ENCODE measurements around the gene OSBPL5.

Gene OSBPL5

GRCh38 chr11:3107608-3108182, 57.4 kb downstream of the OSBPL5 start:
- TF ChIP-seq OSR2 (tag by site-specific recombination; IDR thresholded peaks at IDR 0.05) = no peak
- no peak for TF ChIP-seq ZNF223 (tag by site-specific recombination; IDR thresholded peaks at IDR 0.05)
- no peak for TF ChIP-seq KLF16 (tag by site-specific recombination; IDR thresholded peaks at IDR 0.05)
- TF ChIP-seq ZNF555 (tag by site-specific recombination; conservative IDR thresholded peaks at IDR 0.05) = no peak
- no peak for TF ChIP-seq ZNF629 (tag by site-specific recombination; IDR thresholded peaks at IDR 0.05)
- no peak for TF ChIP-seq ZNF623 (tag by site-specific recombination; IDR thresholded peaks at IDR 0.05)
- no peak for TF ChIP-seq ZNF549 (tag by site-specific recombination; IDR thresholded peaks at IDR 0.05)
- TF ChIP-seq ZNF2 (tag by site-specific recombination; IDR thresholded peaks at IDR 0.05) = no peak
- no peak for TF ChIP-seq ZNF561 (tag by site-specific recombination; IDR thresholded peaks at IDR 0.05; ENCODE audit: borderline replicate concordance)
- TF ChIP-seq ZNF211 (tag by site-specific recombination; IDR thresholded peaks at IDR 0.05; ENCODE audit: low read depth) = no peak
- no peak for TF ChIP-seq ZNF174 (tag by site-specific recombination; IDR thresholded peaks at IDR 0.05)
- TF ChIP-seq ZBTB6 (tag by site-specific recombination; IDR thresholded peaks at IDR 0.05) = no peak
- POLR2A ChIA-PET = no interaction called here
- CTCF ChIA-PET = interaction anchor here (1.2 kb wide), 1 partner anchor 16 kb away, joined by 3 read pairs; no protein-coding TSS in a partner anchor

GRCh38 chr11:3106736-3107524, 58.2 kb downstream of the OSBPL5 start:
- ChIA-PET POLR2A (no interaction called here), CTCF (interaction anchor here (1.2 kb wide), 1 partner anchor 15 kb away, joined by 3 read pairs; no protein-coding TSS in a partner anchor)
- no peaks in the 10 kb centered on the region for H3K9me3 ChIP-seq (ENCODE audit: control insufficient read depth, insufficient read depth, low read depth, low read length)
- TF ChIP-seq ZNF555 (tag by site-specific recombination; conservative IDR thresholded peaks at IDR 0.05) (no peak), ZNF37A (tag by site-specific recombination; IDR thresholded peaks at IDR 0.05) (no peak), ZNF132 (tag by site-specific recombination; IDR thresholded peaks at IDR 0.05; ENCODE audit: borderline replicate concordance) (no peak), EGR2 (tag by site-specific recombination; IDR thresholded peaks at IDR 0.05; ENCODE audit: low read depth) (no peak), ZEB2 (tag by site-specific recombination; IDR thresholded peaks at IDR 0.05) (no peak), GLIS2 (tag by site-specific recombination; IDR thresholded peaks at IDR 0.05) (no peak), ZNF596 (tag by site-specific recombination; IDR thresholded peaks at IDR 0.05) (no peak), GLI2 (tag by site-specific recombination; IDR thresholded peaks at IDR 0.05; ENCODE audit: borderline replicate concordance, low read depth) (no peak), ZNF580 (tag by site-specific recombination; IDR thresholded peaks at IDR 0.05) (no peak), ZNF133 (tag by site-specific recombination; IDR thresholded peaks at IDR 0.05) (no peak), KLF7 (tag by site-specific recombination; IDR thresholded peaks at IDR 0.05; ENCODE audit: borderline replicate concordance) (no peak), ZNF366 (tag by site-specific recombination; conservative IDR thresholded peaks at IDR 0.05) (no peak), ZNF645 (tag by site-specific recombination; IDR thresholded peaks at IDR 0.05) (no peak), ZNF621 (tag by site-specific recombination; IDR thresholded peaks at IDR 0.05) (no peak), TRIM28 (IDR thresholded peaks at IDR 0.05; ENCODE audit: borderline replicate concordance, low read length) (no peak), PRDM1 (tag by site-specific recombination; IDR thresholded peaks at IDR 0.05) (no peak), SP3 (tag by site-specific recombination; IDR thresholded peaks at IDR 0.05) (no peak), ZNF148 (tag by site-specific recombination; IDR thresholded peaks at IDR 0.05; ENCODE audit: borderline replicate concordance) (no peak)
- no peaks in the 10 kb centered on the region for H3K4me1 ChIP-seq (ENCODE audit: control insufficient read depth, insufficient read depth, low read length)
- H3K4me3 ChIP-seq (ENCODE audit: low read depth, low read length) = no peak overlapping the region
- H3K27ac ChIP-seq (ENCODE audit: extremely low read depth, low read depth, low read length) = no peak overlapping the region
- peaks cover 0 to 20% of the 10 kb centered on the region in 2 experiments; a peak in 1 of 3 replicates for H3K36me3 ChIP-seq (ENCODE audit: control insufficient read depth in 2 of 2, insufficient read depth in 1 of 2, low read length in 2 of 2)

More at GRCh38 chr11:3107608-3108182, 57.4 kb downstream of the OSBPL5 start:
- H3K27ac ChIP-seq (ENCODE audit: extremely low read depth, low read depth, low read length) = no peak overlapping the region
- no peaks in the 10 kb centered on the region for H3K9me3 ChIP-seq (ENCODE audit: control insufficient read depth, insufficient read depth, low read depth, low read length)
- no peaks in the 10 kb centered on the region for H3K4me1 ChIP-seq (ENCODE audit: control insufficient read depth, insufficient read depth, low read length)
- H3K36me3 ChIP-seq (ENCODE audit: control insufficient read depth in 2 of 2, insufficient read depth in 1 of 2, low read length in 2 of 2) = peaks cover 0 to 23% of the 10 kb centered on the region in 2 experiments; a peak in 1 of 3 replicates
- H3K4me3 ChIP-seq (ENCODE audit: low read depth, low read length) = no peak overlapping the region

Measured in HEK293 (cell line).